Vagina (tissue), 2 donors: Measurements from ENCODE around the gene DENND5B. TPM values are rescaled to one million over a fixed set of nuclear protein-coding genes. Genes with fewer than 3 reads are reported as not detected.

Source experiments
- DNase-seq, 2 donors: peaks; one replicate each; pipeline ENCODE4 v3.0.0-alpha.2; 2017; ENCODE audit errors: extremely low spot score in 2 of 2
- H3K27ac ChIP-seq: fragments of 200-600 bp; sonication (generic); one replicate; pipeline ENCODE4 v1.5.1; 2019
- H3K27me3 ChIP-seq: fragments of 200-600 bp; sonication (generic); one replicate; pipeline ENCODE4 v1.5.1; 2019
- H3K36me3 ChIP-seq, 2 donors: fragments of 200-600 bp; sonication (generic); one replicate each; pipeline ENCODE4 v1.5.1; 2017 to 2019
- H3K4me1 ChIP-seq: fragments of 200-600 bp; sonication (generic); one replicate; pipeline ENCODE4 v1.5.1; 2019
- H3K4me3 ChIP-seq, 2 donors: fragments of 200-600 bp; sonication (generic); 1 replicate in 1 of 2; 2 replicates in 1 of 2; pipeline ENCODE4 v1.5.1; 2016 to 2019
- H3K9me3 ChIP-seq: fragments of 200-600 bp; sonication (generic); one replicate; pipeline ENCODE4 v1.5.1; 2019
- POLR2A ChIP-seq, 2 donors: fragments of 450-650 bp; IDR thresholded peaks; one replicate each; pipeline ENCODE4 v1.6.1; 2017; ENCODE audit warnings: antibody characterized with exemption in 2 of 2, mild to moderate bottlenecking in 2 of 2, moderate library complexity in 2 of 2
- POLR2AphosphoS5 ChIP-seq, 2 donors: sonication (generic); formaldehyde crosslinking; IDR thresholded peaks; one replicate each; pipeline ENCODE4 v1.9.0; 2017; ENCODE audit warnings: antibody characterized with exemption in 2 of 2, mild to moderate bottlenecking in 2 of 2, low read depth in 1 of 2; ENCODE audit not compliant: insufficient read depth in 1 of 2
- intact Hi-C: fragments of 100-400 bp; cut with DNase I; formaldehyde crosslinking; loops from one replicate; pipeline ENCODE4 v1.15.1; 2023
- total RNA-seq: library from RNA; depleted of rRNA; stranded (reverse); fragments of >200 nt; gene quantifications from one replicate; pipeline ENCODE4 v1.2.3, GENCODE V29; 2016
- TF ChIP-seq, protein P1 (sequence below), 3 experiments: fragments of 450-650 bp in 2 of 3; fragments of 200-600 bp in 1 of 3; sonication (generic) in 1 of 3; IDR thresholded peaks; one replicate each; pipeline ENCODE4 v1.5.1; 2017 to 2019; ENCODE audit warnings: antibody characterized with exemption in 3 of 3, mild to moderate bottlenecking in 2 of 3, moderate library complexity in 2 of 3

DENND5B gene
- total RNA-seq, 1 donor from 2014 or later, result 25.3 TPM

DNA sequence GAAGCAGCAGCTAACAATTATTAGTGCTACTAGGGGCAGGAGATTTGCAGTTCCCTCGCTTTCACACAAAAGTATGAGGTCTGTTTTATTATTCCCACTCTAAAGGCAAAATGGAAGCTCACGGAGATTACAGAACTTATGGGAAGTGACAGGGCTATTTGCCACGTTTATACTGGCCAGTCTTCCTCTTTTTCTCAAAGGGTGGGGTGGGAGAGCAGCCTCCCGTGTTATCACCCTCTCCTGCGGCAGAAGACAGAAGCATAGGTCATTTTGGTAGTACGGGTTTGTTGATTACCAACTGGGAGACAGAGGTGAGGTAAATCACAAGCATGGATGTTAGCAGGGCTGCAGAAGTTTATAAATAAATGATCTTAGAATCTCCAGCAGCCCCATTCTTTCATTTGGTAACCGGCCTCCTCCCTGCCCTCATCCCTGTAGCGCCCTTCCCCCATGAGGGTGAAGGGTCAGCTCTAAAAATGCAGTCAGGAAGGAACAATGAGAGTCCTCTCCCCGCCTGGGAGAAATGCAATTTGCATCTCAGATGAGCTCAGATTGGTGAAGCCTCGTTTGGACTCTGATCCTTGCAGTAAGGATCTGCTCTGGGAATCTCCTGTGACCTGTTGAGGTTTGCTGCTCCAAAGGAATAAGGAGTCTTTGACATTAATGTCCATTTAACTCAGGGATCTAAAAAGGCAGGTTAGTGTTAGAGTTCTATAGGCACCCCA lies 220.2 kb downstream of the DENND5B start:
- TF ChIP-seq, protein P1, sequence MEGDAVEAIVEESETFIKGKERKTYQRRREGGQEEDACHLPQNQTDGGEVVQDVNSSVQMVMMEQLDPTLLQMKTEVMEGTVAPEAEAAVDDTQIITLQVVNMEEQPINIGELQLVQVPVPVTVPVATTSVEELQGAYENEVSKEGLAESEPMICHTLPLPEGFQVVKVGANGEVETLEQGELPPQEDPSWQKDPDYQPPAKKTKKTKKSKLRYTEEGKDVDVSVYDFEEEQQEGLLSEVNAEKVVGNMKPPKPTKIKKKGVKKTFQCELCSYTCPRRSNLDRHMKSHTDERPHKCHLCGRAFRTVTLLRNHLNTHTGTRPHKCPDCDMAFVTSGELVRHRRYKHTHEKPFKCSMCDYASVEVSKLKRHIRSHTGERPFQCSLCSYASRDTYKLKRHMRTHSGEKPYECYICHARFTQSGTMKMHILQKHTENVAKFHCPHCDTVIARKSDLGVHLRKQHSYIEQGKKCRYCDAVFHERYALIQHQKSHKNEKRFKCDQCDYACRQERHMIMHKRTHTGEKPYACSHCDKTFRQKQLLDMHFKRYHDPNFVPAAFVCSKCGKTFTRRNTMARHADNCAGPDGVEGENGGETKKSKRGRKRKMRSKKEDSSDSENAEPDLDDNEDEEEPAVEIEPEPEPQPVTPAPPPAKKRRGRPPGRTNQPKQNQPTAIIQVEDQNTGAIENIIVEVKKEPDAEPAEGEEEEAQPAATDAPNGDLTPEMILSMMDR (IDR thresholded peaks at IDR 0.05), result no peak
- no peak for TF ChIP-seq POLR2AphosphoS5 (IDR thresholded peaks at IDR 0.05; ENCODE audit: insufficient read depth in 1 of 2, low read depth in 1 of 2)
- no peak for TF ChIP-seq POLR2A (IDR thresholded peaks at IDR 0.05)
- intact Hi-C loops, result no loop called here
- DNase-seq, result no peak
- H3K4me3 ChIP-seq, result peak overlapping the region; percentile 26 to 28
- peaks cover 6% of the 10 kb centered on the region for H3K4me1 ChIP-seq
- no peaks in the 10 kb centered on the region for H3K9me3 ChIP-seq
- H3K27me3 ChIP-seq, result no peaks in the 10 kb centered on the region
- H3K36me3 ChIP-seq, result no peaks in the 10 kb centered on the region
- no peak overlapping the region for H3K27ac ChIP-seq

DNA sequence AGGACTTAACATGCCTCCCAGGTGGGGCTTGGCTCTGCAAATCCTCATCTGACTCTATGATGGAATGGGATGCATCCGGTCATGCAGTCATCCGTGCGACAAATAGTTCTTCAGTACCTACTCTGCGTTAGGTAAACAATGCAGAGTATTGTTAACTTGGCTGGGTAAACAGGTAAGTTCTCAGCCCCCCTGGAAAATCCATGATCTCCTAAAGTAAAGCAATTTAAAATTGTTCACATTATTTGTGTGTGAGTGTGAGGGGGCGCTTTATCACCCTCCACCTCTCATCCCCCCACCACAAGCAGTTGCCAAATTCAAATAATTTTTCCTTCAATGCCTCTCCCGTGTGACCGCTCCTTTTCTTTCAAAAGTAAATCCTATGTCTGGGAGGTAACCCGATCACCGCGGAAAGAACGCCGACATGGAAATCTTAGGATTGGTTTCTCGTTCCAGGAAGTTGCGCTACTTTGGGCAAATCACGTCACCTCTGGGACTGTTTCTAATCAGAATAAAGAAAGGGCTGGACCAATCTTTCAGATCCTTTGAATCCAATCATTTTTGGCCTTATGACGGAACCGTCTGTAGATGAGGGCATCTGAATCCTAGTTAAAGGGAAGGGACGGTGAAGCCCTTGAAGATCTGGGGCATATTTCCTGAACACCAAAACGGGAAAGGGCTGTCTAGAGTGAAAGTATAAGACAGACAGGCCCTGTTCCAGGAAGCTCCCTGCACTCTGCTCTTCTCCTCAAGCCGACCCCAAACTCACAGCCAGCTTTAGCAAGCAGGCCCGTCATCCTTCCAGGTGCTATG lies 221.0 kb downstream of the DENND5B start:
- intact Hi-C loops, result no loop called here
- H3K9me3 ChIP-seq, result no peaks in the 10 kb centered on the region
- H3K4me1 ChIP-seq, result peaks cover 6% of the 10 kb centered on the region
- H3K36me3 ChIP-seq, result no peaks in the 10 kb centered on the region
- no peaks in the 10 kb centered on the region for H3K27me3 ChIP-seq
- TF ChIP-seq, protein P1 (IDR thresholded peaks at IDR 0.05), result no peak
- no peak for TF ChIP-seq POLR2AphosphoS5 (IDR thresholded peaks at IDR 0.05; ENCODE audit: insufficient read depth in 1 of 2, low read depth in 1 of 2)
- no peak for TF ChIP-seq POLR2A (IDR thresholded peaks at IDR 0.05)
- peak overlapping the region; percentile 26 to 28 for H3K4me3 ChIP-seq
- peak overlapping the region; percentile 33 for H3K27ac ChIP-seq
- DNase-seq, result no peak

DNA sequence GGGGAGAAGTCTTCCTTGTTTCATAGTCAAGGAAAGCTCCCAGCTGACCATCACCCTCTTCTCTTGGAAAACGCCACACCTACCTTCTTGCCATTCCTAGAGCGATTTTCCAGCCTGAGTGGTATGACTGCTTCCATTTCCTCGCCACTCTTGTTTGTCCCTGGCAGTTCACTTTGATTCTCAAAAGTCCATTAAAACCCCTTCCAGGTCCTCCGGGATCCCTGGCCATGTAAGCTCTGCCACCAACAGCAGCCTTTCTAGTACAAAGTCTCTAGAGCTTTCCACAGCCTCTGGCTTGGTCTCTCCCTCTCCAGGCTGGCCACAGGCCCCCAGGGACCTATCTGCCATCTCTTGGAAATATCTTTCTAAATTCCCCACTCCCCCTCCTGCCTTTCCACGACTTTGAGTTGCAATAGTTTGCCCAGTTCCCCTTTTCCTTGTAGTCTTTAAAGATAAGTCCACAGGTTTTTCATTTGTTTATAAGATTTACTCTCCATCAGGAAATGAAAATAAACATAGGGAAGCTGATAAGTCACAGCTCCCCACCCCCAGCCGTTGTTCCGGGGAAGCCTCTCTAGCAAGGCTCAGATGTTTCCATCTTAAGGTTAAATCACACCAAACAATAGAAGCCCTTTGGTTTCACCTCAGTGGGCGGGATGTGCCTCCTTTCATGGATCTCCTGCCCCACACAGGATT lies 222.1 kb downstream of the DENND5B start:
- Histone ChIP-seq H3K9me3 (no peaks in the 10 kb centered on the region), H3K4me3 (no peak overlapping the region), H3K27me3 (no peaks in the 10 kb centered on the region), H3K4me1 (peaks cover 6% of the 10 kb centered on the region), H3K27ac (no peak overlapping the region), H3K36me3 (no peaks in the 10 kb centered on the region)
- DNase-seq, result no peak
- TF ChIP-seq POLR2AphosphoS5 (IDR thresholded peaks at IDR 0.05; ENCODE audit: insufficient read depth in 1 of 2, low read depth in 1 of 2), result no peak
- intact Hi-C loops, result no loop called here

DNA sequence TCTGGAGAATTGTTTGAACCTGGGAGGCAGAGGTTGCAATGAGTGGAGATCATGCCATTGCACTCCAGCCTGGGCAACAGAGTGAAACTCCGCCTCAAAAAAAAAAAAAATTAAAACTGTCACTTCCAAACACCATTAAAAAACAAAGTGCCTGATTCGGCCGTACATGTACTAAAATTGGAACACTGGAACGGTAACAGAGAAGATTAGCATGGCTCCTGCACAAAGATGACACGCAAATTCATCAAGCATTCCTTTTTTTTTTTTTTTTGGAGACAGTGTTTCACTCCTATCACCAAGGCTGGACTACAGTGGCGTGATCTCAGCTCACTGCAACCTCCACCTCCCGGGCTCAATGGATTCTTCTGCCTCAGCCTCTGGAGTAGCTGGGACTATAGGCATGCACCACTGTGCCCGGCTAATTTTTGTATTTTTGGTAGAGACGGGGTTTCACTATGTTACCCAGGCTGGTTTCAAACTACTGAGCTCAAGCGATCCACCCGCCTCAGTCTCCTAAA lies 224.8 kb downstream of the DENND5B start:
- no peak for DNase-seq
- peaks cover 15% of the 10 kb centered on the region for H3K4me1 ChIP-seq
- no peak overlapping the region for H3K4me3 ChIP-seq
- TF ChIP-seq POLR2A (IDR thresholded peaks at IDR 0.05) (no peak), POLR2AphosphoS5 (IDR thresholded peaks at IDR 0.05; ENCODE audit: insufficient read depth in 1 of 2, low read depth in 1 of 2) (no peak)
- TF ChIP-seq, protein P1 (IDR thresholded peaks at IDR 0.05), result no peak
- intact Hi-C loops, result no loop called here
- no peaks in the 10 kb centered on the region for H3K27me3 ChIP-seq
- no peaks in the 10 kb centered on the region for H3K9me3 ChIP-seq
- H3K36me3 ChIP-seq, result no peaks in the 10 kb centered on the region
- no peak overlapping the region for H3K27ac ChIP-seq

DNA sequence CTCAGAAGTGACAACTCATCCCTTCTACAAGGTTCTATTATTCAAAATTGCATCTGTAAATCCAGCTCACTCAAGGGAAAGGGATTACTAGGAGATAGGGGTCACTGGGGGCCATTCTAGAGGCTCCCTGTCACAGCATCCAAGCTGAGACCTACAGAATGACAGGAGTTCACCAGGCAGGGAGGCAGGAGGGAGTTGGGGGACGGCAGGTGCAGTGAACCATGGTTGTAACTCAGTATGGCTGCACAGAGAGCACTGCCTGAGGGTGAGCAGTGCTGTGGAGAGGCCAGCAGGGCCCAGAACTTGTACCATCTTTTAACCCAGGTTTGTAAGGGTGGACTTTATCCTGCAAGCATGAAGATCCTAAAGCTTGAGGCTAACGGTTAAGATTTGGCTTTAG lies 227.1 kb downstream of the DENND5B start:
- no peaks in the 10 kb centered on the region for H3K36me3 ChIP-seq
- H3K9me3 ChIP-seq, result no peaks in the 10 kb centered on the region
- no peak overlapping the region for H3K4me3 ChIP-seq
- TF ChIP-seq, protein P1 (IDR thresholded peaks at IDR 0.05), result no peak
- peaks cover 10% of the 10 kb centered on the region for H3K4me1 ChIP-seq
- DNase-seq, result no peak
- intact Hi-C loops, result no loop called here
- H3K27ac ChIP-seq, result no peak overlapping the region
- no peaks in the 10 kb centered on the region for H3K27me3 ChIP-seq
